HG02759 (cell line): Measurements from ENCODE around the gene OTOF.

ENCODE experiments used
- ATAC-seq: cut with Tn5 transposase; IDR thresholded peaks from one replicate; pipeline ENCODE4 v1.9.1; 2021; ENCODE audit warnings: mild to moderate bottlenecking, moderate library complexity; ENCODE audit not compliant: unreplicated experiment

Gene OTOF

GRCh38 chr2:26454561-26455001 lies 23.3 kb downstream of the OTOF start:
- ATAC-seq = no peak

GRCh38 chr2:26453421-26454329 lies 24.2 kb downstream of the OTOF start:
- ATAC-seq = no peak

GRCh38 chr2:26451700-26452099 lies 26.2 kb downstream of the OTOF start:
- no peak for ATAC-seq

- no peak for ATAC-seq
These were observed 27.8 kb downstream of the OTOF start for GRCh38 chr2:26450031-26450635.

GRCh38 chr2:26449278-26450030 lies 28.5 kb downstream of the OTOF start:
- no peak for ATAC-seq

- no peak for ATAC-seq
These were observed 29.3 kb downstream of the OTOF start for GRCh38 chr2:26448651-26449050.

GRCh38 chr2:26444236-26444635 lies 33.7 kb downstream of the OTOF start:
- no peak for ATAC-seq

GRCh38 chr2:26442707-26443106 lies 35.2 kb downstream of the OTOF start:
- ATAC-seq = no peak

GRCh38 chr2:26442301-26442700 lies 35.6 kb downstream of the OTOF start:
- ATAC-seq = no peak

GRCh38 chr2:26438926-26439325 lies 39.0 kb downstream of the OTOF start:
- ATAC-seq = no peak

- no peak for ATAC-seq
These were observed 39.4 kb downstream of the OTOF start for GRCh38 chr2:26438526-26438925.

GRCh38 chr2:26435106-26435505 lies 42.8 kb downstream of the OTOF start:
- ATAC-seq = no peak

GRCh38 chr2:26432859-26433258 lies 45.1 kb downstream of the OTOF start:
- ATAC-seq = no peak

GRCh38 chr2:26432363-26432762 lies 45.6 kb downstream of the OTOF start:
- ATAC-seq = no peak

- ATAC-seq = no peak
These were observed 47.1 kb downstream of the OTOF start for GRCh38 chr2:26430826-26431225.

- no peak for ATAC-seq
These were observed 47.9 kb downstream of the OTOF start for GRCh38 chr2:26429779-26430578.

GRCh38 chr2:26428846-26429245 lies 49.1 kb downstream of the OTOF start:
- no peak for ATAC-seq

GRCh38 chr2:26424221-26424620 lies 53.7 kb downstream of the OTOF start:
- ATAC-seq = no peak

- ATAC-seq = no peak
These were observed 54.2 kb downstream of the OTOF start for GRCh38 chr2:26423750-26424149.

- no peak for ATAC-seq
These were observed 54.8 kb downstream of the OTOF start for GRCh38 chr2:26422947-26423629.
